Fibroblast of skin of right quadriceps (primary cell): ENCODE results near the gene LILRB4.
"Not testable (repeated sequence)": the region's sequence is repeated elsewhere in the genome, so short reads cannot be mapped to it uniquely, and the experiment has no call there.

ENCODE experiments used
- DNase-seq: peaks from one replicate; pipeline ENCODE4 v3.0.0-alpha.2; 2013

Gene LILRB4

DNA sequence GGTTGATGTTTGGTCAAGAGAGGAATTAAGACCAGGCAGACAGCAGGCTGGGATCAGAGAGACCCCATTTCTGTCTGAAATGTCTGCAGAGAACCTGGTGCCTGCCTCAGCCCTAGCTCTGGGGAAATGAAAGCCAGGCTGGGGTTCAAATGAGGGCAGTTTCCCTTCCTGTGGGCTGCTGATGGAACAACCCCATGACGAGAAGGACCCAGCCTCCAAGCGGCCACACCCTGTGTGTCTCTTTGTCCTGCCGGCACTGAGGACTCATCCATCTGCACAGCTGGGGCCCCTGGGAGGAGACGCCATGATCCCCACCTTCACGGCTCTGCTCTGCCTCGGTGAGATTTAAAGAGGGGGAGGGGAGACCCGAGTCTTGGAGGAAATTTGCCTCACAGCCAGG lies at the start of gene LILRB4:
Gene LILRB4 (plus strand): TSS at position 256 of the 400 bp plus-strand sequence. CDS start 49 bp downstream, at position 305.
- no peak for DNase-seq

DNA sequence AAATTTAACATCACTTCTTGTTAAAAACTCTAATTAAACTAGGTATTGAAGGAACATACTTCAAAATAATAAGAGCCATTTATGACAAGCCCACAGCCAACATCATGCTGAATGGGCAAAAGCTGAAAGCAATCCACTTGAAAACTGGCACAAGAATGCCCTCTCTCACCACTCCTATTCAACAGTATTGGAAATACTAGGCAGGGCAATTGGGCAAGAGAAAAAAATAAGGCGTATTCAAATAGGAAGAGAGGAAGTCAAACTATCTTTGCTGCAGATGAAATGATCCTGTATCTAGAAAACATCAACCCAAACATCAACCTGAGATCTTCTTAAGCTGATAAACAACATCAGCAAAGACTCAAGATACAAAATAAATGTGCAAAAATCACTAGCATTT lies 48.1 kb upstream of the LILRB4 start:
- no peak for DNase-seq

DNA sequence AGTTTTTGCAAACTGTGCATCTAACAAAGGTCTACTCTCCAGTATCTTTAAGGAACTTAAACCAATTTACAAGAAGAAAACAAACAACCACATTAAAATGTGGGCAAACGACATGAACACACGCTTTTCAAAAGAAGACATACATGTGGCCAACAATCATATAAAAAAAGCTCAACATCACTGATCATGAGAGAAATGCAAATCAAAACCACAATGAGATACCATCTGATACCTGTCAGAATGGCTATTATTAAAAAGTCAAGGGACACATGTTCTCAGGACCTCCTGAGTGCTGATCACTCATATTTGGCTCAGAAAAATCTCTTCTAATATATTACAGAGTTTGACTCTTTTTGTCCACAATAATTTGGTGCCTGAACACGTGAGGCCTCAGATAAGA lies 46.7 kb upstream of the LILRB4 start:
- no peak for DNase-seq

DNA sequence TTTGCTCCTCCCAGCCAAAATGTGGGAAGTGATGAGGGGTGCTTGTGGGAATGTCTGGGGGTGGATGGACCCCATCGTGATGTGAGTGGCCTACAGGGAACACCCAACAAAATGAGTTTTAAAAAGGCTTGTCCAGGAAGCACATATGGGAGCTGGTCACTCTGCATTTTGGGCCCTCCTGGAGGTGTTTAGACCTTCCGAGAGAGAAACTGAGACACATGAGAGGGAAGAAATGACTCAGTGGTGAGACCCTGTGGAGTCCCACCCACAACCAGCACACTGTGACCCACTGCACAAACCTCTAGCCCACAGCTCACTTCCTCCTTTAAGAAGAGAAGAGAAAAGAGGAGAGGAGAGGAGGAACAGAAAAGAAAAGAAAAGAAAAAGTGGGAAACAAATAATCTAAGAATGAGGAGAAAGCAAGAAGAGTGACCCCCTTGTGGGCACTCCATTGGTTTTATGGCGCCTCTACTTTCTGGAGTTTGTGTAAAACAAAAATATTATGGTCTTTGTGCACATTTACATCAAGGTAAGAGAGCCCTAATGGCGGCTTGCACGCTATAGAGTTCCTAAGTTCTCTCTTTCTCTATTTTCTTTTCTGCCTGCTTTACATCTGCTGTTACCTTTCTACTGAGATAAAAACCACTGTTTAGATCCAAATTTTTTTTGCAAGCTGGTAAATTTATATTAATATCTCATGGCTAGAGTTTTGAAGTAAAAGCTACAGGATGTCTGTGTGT lies 45.8 kb upstream of the LILRB4 start:
- no peak for DNase-seq

DNA sequence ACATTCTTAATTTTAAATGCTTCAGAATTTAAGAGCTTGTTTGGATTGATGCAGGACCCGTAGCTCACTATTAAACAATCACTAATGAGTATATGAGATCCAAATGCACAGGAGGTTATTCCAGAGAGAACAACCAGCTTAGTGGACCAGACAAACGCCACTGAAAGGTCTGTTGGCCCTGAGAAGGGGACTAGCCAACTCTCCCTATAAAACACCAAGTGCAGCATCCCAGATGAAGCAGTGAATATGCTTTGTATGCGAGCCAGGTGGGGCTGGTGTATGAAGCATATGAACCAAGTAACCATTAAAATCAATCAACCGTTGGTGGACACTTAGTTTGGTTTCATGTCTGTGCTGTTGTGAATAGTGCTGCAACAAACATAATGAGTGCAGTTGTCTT lies 42.3 kb upstream of the LILRB4 start:
- DNase-seq = no peak

DNA sequence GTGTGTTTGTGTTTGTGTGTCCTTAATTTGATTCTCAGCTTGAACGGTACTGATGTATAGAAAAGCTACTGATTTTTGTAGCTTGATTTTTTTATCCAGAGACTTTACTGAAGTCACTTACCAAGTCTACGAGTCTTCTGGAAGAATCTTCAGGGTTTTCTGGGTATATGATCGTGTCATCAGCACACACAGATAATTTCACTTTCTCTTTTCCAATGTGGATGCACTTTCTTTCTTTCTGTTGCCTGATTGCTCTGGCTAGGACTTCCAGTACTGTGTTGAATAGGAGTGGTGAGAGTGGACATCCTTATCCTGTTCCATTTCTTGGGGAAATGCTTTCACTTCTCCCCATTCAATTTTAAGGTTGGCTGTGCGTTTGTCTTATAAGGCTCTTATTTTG lies 40.4 kb upstream of the LILRB4 start:
- DNase-seq = no peak

DNA sequence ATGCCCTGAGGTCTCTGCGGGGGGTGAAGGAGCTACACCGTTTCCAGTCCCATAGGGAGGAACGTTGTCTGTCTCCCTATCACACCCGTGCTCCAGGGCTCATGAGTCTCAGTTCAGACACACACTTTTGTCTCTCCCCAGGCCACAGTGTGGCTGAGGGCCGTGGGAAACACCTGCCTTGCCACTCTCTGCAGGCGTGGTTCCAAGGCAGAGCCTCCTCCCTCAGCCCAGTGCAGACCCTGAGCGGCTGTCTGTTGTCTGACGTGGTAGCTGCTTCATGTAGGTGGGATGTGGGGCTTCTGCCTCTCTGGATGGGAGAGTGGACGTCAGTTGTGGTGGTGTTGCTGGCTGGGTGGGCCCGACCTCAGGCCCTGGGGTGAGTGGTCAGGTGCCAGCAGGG lies 38.6 kb upstream of the LILRB4 start:
- DNase-seq = not testable (repeated sequence)

DNA sequence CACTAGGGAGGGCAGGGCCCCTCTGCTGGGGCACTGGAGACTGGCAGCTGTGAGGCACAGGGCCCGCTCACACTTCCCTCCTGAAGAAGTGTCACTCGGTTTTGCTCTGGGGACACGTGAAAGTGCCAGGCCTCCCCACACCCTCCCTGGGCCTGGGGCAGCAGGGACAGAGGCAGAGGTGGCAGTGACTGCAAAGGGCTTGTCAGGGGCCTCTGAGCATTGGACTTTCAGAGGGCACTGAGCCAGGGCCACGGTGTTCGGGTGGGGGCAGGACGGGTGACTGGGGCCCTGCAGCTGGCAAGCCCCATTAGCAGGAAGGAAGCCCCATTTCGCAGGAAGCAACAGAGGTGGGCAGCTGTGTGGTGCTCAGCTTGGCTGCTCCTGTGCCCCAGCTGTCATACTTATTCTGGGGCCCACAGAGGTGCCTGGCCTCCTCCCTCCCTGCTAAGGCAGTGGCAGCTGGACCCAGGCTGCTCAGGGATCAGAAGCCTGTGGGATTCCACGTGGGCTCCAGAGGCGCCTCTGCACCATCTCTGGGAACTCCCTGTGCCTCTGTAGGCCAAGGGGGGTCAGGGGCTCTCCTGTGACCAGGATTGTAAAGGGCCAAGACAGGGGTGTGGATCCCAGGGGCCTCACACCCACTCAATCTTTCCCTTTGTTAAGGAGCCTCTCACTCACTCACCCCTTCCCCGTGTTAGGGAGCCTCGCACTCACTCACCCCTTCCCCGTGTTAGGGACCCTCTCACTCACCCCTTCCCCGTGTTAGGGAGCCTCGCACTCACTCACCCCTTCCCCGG lies 37.7 kb upstream of the LILRB4 start:
- not testable (repeated sequence) for DNase-seq

DNA sequence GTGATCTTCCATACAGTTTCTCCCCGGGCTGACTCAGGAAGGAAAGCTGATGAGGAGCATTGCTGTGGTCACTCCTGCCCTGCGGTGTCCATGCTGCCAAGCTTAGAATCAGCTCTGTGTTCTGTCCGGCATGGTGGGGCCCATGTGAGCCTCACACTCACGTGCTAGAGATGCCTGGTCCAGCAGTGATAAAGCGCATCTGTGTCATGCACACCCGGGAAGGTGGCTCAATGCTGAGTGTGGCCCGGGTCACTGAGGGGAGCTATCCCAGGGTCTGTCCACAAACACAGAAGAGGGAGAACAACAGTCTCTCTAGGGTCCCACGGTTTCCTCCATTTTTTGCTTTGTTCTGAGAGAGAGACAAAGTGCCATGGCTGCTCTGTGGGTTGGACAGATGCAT lies 36.0 kb upstream of the LILRB4 start:
- DNase-seq = no peak

DNA sequence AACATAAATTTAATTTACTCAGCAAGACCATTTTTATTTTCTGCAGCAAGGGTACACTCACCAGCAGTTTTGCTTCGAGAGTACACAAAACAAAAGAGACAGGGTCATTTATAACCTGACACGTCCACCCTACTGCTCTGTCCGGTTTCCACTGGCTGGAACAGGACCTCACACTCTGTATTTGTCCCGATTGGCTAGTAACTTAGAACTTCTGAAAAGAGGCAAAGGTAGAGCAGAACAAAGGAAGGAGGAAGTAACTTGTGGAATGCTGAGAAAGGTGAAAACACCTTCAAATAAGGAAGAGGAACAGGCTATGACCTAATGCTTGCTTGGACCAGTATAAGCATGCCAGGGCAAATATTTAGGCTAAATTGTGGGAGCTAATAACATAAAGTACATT lies 34.9 kb upstream of the LILRB4 start:
- DNase-seq = not testable (repeated sequence)

DNA sequence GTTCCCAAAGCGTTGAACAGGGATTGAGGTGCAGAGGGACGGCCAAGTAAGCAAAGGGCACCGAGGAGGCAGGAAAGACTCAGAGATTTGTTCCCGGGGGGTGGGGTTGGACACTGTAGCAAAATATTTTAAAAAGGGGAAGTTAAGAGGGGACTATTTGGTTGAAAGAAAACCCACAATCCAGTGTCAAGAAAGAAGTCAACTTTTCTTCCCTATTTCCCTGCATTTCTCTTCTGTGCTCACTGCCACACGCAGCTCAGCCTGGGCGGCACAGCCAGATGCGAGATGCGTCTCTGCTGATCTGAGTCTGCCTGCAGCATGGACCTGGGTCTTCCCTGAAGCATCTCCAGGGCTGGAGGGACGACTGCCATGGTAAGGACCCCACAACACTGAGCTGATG lies 32.5 kb upstream of the LILRB4 start, which contains the start of gene LILRB1:
Gene LILRB1 (plus strand): TSS at position 223 of the 400 bp plus-strand sequence. CDS start 590 bp downstream, outside the sequence.
- not testable (repeated sequence) for DNase-seq

DNA sequence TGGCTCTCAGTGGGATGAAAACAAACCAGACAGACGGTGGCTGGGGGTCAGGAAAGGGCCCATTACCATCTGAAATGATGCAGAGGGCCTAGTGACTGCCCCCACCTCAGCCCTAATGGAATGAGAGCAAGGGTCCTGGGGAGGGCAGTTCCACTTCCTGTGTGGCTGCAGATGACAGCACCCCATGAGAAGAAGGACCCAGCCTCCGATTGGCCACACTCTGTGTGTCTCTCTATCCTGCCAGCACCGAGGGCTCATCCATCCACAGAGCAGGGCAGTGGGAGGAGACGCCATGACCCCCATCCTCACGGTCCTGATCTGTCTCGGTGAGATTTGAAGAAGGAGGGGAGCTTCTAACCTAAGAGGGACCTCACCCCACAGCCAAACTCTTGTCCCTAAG lies 32.0 kb upstream of the LILRB4 start:
- no peak for DNase-seq

DNA sequence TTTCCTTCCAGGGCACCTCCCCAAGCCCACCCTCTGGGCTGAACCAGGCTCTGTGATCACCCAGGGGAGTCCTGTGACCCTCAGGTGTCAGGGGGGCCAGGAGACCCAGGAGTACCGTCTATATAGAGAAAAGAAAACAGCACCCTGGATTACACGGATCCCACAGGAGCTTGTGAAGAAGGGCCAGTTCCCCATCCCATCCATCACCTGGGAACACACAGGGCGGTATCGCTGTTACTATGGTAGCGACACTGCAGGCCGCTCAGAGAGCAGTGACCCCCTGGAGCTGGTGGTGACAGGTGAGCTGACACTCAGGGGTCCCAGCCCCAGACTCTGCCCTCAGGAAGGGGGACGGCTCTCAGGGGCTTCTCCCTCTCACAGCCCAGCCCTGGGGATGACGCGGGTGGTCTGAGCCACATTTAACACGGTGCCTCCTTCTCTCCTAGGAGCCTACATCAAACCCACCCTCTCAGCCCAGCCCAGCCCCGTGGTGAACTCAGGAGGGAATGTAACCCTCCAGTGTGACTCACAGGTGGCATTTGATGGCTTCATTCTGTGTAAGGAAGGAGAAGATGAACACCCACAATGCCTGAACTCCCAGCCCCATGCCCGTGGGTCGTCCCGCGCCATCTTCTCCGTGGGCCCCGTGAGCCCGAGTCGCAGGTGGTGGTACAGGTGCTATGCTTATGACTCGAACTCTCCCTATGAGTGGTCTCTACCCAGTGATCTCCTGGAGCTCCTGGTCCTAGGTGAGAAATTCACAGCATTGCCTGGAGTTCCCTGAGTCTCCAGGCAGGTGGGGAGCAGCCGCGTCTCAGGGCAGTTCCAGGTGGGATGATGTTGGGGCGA lies 31.1 kb upstream of the LILRB4 start:
- DNase-seq = not testable (repeated sequence)

DNA sequence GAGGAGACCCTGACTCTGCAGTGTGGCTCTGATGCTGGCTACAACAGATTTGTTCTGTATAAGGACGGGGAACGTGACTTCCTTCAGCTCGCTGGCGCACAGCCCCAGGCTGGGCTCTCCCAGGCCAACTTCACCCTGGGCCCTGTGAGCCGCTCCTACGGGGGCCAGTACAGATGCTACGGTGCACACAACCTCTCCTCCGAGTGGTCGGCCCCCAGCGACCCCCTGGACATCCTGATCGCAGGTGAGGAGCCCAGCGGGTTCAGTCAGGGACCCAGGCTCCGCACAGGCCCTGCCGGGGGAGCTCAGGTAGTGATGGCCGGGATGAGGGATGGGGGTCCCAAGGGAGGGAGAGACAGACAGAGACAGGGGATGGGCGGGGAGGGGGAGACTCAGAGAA lies 30.3 kb upstream of the LILRB4 start:
- not testable (repeated sequence) for DNase-seq

DNA sequence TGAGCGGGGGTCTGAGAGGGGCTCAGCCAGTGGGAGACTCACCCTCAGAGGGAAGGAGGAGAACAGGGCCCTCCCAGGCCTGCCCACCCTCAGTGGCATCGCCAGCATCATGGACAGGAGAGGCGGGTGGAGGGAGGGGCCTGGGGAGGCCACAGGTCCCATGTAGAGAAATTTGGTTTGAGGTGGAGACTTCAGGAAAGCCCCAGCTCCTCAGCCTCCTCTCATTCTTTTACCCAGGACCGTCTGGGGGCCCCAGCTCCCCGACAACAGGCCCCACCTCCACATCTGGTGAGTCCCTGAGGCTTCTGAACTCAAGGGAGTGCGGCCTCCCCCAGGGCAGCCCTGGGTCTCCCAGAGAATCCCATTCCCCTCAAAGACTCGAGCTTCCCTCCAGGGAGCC lies 29.4 kb upstream of the LILRB4 start:
- DNase-seq = no peak

DNA sequence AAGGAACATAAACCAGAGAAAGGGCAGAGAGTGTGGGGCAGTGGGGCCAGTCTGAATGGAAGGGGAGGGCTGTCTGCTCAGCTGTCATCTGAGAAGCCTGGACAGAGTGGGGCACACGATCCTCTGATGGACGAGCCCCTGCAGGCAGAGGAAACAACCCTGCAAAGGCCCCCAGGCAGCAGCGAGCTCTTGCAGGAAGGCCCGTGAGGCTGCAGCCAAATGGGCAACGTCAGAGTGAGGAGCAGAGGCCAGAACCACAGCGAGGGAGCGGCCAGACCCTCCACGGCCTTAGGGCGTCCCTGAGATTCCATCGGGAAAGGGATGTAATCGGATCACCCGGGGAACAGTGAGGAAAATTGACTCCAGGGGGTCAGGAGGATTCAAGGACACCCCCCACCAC lies 26.7 kb upstream of the LILRB4 start:
- DNase-seq = not testable (repeated sequence)

DNA sequence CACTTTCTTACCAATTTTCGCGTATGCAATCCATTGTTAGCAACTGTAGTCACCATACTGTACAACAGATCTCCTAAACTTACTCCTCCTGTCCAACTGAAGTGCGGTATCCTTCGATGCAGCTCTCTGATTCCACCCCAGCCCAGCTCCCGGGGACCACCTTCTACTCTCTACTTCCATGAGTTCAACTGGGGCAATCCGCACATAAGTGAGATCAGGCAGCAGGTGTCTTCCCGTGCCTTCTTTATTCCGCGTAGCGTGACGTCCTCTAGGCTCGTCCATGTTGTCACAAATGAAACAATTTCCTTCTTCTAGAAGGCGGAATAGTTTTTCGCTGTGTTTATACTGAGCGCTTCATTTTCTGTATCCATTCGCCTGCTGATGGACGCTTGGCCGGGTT lies 24.1 kb upstream of the LILRB4 start:
- DNase-seq = no peak

DNA sequence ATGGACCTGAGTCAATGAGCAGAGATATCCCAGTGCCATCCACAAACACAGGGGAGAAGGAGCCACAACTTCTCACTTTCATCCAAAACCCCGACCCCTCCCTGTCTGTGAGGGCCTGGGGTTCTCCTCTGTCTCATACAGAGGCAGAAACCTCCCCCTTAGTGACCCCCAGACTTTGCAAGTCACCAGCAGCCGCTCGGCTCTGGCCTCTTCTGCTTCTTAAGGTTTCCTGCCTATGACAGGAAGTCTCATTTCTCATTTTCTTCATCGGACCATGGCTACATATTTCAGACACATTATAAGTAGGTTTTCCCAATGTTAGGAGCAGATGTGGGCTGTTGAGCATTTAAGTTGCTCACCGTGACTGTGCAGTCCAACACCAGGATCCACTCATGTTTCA lies 19.8 kb upstream of the LILRB4 start:
- not testable (repeated sequence) for DNase-seq

DNA sequence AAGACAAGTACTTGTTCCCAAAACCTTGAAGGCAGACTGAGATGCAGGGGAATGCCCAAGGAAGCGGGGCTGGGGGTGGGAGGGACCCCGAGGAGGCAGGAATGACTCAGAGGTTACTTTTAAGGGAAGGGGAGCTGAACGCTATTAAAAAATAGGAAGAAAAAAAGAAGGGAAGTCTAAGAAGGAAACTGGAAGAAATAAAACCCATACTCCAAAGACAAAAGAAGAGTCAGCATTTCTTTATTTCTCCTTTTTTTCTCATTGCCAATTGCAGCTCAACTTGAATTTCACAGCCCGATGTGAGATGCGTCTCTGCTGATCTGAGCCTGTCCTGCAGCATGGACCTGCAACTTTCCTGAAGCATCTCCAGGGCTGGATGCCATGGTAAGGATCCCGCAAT lies 19.2 kb upstream of the LILRB4 start:
- DNase-seq = not testable (repeated sequence)

DNA sequence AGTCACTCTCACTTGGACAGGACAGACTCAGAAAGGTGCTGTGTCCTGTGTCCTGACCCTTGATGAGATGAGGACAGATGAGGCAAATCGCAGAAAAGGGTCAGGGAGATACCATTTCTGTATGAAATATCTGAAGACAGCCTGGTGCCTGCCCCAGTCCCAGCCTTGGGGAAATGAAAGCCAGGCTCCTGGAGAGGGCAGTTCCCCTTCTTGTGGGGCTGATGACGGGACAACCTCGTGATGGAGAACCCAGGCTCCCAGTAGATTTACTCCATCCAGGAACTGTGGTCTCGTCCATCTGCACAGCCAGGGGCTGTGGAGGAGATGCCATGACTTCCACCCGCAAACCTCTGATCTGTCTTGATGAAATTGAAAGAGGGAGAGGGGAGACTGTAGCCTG lies 18.7 kb upstream of the LILRB4 start:
- DNase-seq = no peak

DNA sequence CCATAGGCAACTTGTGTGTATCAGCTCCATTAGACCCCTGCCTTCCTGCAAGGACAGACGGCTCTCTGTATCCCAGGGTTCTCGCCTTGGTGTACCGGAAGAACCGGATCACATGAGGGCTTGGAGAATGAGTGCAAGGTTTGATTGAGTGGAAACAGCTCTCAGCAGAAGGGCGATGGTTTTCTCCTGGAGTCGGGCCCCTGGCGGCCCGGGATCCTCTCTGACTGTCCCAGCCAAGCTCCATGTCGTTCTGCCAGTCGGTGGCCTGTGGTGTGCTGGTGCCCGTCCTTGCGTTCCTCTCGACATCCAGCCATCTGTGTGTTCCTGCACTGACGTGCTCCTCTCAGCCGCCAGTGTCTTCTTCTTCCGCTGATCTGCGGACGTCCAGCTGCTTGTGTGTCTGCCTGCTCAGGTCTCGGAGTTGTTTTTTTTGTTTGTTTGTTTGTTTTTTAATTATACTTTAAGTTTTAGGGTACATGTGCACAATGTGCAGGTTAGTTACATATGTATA lies 16.4 kb upstream of the LILRB4 start:
- no peak for DNase-seq

DNA sequence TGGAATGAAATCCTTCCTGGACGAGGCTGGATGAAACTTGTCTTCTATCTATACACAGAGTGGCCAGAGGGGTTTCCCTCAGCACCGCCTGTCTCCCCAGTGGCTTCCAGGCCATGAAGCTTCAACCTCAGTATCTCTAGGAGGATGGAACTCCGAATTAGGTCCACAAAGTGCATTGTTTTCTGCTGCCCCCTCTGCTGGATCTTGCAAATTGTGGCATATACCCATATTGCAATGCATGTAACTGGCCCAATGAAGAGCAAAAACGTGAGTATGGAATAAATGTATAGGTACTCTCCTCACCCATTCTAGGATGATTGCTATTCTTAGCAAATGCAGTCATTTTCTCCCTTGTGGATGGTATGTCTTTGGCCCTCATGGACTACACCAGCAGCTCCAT lies 14.7 kb upstream of the LILRB4 start:
- DNase-seq = no peak

DNA sequence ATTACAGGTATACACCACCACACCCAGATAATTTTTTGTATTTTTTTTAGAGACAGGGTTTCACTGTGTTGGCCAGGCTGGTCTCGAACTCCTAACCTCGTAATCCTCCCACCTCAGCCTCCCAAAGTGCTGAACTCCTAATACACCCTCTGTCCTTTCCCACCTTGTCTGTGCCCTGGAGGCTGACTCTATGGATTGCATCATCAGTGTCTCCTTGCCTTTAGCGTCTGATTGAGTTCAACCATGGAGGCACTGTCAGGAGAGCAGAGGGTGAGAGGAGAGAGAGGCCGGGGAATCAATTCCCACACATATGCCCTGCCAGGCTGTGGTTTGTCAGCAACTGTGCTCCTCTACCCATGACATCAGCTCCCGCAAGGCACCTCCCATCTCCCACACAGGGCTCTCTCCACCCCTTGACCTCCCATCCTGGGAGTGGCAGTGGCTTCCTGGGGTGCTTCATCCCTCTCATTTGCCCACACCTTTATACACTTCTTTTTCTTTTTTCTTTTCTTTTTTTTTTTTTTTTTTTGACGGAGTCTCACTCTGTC lies 12.6 kb upstream of the LILRB4 start:
- no peak for DNase-seq
